GM21576 (cell line): ENCODE results near the gene KDM8.
A peak's percentile ranks its signal among the peaks of the same experiment; 100 is the strongest.
"Not testable (repeated sequence)": the region's sequence is repeated elsewhere in the genome, so short reads cannot be mapped to it uniquely, and the experiment has no call there.

ENCODE experiments used
- ATAC-seq: cut with Tn5 transposase; IDR thresholded peaks from one replicate; pipeline ENCODE4 v1.9.1; 2021; ENCODE audit warnings: mild to moderate bottlenecking, moderate library complexity; ENCODE audit not compliant: unreplicated experiment

Gene KDM8

DNA sequence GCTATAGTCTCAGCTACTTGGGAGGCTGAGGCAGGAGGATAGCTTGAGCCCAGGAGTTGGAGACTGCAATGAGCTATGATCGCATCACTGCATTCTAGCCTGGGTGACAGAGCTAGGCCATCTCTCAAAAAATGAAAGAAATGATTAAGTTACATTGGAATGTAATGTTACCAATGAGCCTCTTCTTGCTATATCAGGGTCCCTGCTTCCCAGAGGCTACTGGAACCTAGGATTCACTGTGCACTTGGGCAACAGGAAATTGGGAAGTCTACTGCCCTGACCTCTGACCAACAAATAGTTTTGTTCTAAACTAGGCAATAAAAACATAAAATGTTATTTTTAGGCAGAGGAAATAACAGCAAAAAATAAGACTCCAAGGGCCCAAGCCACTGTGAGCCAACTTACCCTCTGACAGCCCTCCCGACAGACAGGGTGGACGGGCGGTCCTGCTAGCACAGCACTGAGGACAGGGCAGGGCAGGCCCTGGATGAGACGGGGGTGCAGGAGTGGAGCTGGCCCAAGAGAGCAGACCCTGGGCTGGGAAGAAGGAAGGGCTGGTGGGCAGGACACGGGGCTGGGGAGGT, 37.7 kb downstream of the KDM8 start:
- ATAC-seq = no peak

DNA sequence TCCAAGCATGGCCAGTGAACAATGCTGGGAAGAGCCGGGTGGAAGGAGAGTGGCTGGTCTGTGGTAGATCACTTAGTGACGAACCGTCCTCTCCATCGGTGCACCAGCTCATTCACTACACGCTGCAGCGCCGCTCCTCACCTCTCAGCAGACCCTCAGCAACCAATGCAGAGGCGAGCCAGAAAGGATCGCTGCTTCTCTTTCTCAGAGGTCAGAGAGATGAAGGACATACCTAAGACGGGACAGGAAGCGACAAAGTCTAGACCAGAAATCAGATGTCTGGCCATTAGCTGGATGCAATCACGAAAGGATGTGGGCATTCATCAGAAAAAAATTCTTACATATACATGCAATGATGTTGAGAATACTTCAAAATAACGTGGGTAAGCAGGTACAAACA, 38.3 kb downstream of the KDM8 start:
- no peak for ATAC-seq

DNA sequence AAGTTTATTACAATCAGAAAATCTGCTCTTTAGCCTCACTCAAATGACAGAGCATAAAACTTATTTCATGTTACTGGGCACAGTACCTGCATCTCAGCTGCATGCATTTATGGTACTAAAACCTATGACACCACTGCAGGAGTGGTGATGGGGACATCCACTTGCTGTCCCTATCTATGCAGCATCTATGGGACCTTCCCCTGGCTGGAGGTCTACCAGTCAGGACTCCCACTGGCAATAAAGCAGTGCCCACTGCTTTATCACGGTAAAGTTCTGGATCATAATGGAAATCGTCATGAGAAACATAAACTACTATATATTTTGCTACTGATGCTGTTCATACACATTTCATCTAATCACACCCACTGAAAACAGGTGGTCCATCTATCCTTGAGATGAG, 39.1 kb downstream of the KDM8 start:
- no peak for ATAC-seq

DNA sequence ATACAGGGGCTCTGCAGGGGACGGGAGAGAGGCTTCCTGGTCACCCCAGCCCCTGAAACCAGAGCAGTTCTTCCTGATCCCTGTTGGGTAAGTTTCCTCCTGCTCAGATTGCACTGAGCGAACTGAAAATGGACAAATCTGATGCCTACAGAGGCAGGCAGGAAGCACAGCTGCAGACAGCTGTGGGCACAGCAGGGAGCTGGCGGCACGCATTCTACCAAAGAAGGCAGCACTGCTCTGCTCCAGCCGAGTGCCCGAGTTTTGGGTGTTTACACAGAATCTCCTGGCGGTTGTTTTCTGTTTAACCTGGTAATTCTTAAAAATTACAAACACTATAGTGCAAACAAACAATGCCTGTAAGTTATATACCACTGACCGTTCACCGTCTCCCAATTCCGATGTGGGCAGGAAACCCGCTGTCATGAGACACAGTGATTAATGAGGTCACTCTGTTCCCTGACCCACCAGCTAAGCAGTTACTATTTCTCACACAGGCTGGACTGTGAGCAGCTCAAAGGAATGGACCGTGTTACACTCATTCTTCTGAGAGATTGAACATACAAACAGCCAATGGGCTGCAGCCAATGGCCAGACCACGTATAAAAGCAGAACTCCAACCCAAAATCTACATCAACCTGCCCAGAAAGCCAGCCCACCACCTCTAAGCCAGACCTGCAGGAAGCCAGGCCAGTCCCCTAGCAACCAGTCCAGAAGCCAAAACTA, 39.7 kb downstream of the KDM8 start:
- no peak for ATAC-seq

DNA sequence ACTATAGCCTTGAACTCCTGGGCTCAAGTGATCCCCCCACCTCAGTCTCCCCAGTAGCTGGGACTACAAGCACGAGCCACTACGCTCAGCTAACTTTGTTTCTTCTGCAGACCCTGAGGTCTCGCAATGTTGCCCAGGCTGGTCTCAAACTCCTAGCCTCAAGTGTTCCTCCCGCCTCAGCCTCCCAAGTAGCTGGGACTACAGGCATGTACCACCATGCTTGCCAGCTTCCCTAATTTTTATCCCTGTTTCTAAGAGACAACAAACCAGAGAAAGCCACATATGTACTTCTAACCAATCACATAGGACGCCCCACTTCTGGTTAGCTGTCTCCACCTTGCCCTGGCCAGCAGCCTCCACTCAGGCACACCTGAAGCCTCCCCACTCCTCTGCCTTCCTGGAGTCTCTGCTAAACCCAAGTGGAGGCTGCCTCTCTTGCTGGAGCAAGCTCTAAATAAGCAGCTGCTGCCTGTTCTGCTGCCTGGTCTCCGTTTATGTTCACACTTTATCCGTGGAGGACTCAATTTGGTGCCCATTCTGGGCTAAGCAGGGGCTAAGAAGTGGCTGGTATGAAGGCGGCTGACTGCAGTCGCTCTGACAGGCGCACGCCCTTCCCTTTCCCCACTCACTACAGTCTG, 40.5 kb downstream of the KDM8 start:
- no peak for ATAC-seq

DNA sequence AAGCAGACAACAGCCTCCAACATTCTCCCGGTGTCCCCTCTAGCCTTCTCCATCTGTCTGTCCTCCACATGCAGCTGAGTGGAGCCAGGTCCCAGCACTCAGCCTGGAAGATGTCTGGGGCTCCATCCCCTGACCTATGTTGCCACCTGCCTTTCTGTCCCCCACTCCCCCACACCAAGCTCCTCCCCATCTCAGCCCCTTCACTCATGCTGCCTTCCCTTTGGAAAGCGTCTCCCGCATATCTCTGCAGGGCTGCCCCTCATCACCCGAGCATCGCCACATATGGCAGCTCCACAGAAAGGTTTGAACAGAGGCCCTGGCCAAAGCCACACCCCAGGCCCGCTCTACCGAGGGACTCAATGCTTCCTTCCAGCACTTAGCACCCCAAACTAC, 41.0 kb downstream of the KDM8 start:
- ATAC-seq = no peak

DNA sequence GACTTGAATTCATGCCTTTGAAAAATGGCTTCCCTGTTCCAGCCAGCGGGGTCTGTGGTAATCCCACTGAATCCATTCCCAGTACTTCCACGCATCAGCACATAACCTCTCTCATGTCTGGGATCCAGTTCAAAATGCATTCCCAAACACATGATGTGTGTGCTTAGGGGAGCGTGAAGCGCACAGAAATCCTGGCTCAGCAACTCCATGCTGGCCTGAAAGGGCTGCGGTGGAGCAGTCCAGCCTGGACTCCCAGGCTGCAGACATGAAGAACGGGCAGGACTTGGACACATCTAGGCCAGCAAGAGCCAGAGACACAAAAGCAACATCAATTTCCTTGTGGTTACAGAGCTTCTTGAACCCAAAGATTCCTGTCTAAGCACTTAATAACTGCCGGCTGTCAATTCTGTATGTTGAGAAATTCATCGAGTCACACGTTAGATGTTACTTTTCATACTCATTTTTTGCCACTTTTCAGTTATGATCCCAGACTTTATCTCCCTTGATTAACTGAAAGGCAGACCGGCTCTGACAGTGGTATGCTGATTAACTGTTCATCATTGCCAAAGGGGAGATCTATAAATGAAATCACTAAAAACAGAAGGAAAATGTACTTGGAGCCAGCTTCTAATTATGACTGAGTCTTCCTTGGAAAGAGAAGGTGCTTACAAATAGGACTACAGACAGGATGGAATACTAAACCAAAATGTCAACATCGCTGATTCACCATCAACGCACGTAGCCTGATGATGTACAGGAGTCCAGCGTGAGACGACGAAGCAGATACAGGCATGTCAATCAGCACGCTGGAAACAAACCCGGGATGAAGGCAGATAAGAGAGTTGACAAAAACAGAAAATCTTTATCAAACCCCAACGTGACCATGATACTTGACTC, 42.2 kb downstream of the KDM8 start:
- ATAC-seq = no peak

DNA sequence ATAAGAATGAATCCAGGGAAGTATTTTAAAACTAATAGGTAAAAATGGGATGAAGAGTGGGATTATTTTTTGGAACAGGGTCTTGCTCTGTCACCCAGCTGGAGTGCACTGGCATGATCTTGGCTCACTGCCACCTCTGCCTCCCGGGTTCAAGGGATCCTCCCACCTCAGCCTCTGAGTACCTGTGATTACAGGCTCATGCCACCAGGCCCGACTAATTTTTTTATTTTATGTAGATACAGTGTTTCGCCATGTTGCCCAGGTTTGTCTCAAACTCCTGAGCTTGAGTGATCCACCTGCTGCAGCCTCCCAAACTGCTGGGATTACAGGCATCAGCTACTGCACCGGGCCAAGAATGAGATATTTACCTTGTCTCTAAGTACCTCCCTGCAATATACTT, 43.1 kb downstream of the KDM8 start:
- ATAC-seq = no peak

DNA sequence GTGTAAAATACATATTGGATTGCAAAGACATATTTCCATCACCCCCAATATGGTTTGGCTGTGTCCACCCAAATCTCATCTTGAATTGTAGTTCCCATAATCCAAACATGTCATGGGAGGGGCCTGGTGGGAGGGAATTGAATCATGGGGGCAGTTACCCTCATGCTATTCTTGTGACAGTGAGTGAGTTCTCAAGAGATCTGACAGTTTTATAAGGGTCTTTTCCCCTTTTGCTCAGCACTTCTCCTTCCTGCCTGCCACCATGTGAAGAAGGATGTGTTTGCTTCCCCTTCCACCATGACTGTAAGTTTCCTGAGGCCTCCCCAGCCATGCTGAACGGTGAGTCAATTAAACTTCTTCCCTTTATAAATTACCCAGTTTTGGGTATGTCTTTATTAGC, 43.8 kb downstream of the KDM8 start:
- not testable (repeated sequence) for ATAC-seq

DNA sequence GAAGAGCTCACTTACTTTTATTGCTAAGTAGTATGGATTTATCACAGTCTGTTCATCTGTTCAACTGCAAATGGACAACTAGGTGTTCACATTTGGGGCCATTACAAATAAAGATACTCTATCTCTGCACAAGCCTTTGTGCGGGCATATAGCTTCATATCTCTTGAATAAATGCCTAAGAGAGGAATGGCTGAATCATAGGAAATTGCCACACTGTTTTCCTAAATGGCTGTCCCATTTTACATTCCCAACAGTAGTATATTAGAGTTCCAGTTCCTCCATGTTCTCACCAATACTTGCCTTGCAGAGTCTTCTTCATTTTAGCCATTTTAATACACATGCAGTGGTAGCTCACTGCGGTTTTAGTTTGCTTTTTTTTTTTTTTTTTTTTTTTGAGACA, 44.7 kb downstream of the KDM8 start:
- no peak for ATAC-seq

DNA sequence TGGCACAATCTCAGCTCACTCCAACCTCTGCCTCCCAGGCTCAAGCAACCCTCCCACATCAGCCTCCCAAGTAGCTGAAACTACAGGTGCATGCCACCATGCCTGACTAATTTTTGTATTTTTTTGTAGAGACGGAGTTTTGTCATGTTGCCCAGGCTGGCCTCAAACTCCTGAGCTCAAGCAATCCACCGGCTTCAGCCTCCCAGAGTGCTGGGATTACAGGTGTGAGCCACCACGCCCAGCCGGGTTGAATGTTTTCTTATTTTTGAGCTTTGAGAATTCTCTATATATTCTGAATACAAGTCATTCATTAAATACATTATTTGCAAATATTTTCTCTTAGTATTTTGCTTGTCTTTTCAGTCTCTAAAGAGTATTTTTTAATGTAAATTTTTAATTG, 45.6 kb downstream of the KDM8 start:
- ATAC-seq = not testable (repeated sequence)

DNA sequence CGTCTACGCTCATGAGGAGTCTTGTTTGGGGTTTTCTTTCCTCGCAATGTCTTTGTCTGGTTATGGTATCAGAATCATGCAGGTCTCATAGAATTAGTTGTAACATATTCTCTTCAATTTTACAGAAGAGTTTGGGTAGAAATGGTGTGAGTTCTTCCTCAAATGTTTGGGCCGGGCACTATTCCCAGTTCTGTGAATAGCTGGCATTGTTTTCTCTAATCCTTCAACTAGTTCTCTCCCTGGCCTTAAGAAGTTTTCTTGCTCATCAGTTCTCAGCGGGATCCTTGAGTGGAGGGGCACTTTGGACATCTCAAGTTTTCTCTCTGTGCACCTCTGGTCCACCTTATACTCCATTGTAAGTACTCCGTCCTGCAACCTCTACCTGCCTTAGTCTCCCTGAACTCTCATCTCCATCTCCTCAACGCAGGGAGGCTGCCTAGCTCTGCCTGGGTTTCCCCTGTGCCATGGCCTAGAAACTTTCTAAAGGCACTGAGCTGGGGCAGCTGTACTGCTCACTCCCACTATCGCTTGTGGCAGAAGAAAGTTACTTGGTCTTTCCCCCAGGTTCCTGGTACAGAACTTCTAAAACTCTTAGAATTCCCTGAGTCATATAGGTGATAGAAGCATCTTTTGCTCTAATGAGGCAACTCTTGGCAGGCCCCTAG, 48.3 kb downstream of the KDM8 start:
- no peak for ATAC-seq

DNA sequence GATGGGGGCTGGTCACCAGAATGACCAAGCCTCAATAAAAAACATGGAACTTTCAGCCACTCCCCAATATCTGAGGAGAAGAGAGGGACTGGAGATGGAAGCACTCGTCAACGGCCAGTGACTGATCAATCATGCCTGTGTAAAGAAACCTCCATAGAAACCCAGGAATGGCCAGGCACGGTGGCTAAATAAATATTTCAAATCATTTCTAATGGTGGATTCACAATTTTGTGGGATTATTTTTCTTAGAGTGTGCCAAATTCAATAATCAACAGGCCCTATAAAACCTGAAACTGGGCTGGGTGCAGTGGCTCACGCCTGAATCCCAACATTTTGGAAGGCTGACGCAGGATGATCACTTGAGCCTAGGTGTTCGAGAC, 48.9 kb downstream of the KDM8 start:
- ATAC-seq = no peak

DNA sequence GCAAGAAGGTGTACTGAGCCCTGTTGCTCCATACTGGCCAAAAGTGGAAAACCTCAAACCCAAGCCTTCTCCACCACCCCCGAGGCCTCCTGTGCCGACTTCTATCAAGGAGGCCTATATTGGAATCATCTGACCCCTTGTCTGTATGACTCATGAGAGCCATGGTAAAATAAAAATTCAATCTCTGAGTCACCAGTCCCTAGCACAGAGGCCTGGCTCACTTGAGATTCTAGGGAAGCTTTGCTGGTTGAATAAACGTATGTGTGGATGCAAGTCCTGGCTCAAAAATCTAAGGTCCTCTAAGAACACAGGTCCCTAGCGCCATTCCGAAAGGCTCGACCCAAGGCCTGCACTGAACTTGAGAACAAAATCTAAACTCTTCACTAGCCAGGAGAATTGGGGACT, 50.2 kb downstream of the KDM8 start:
- ATAC-seq = no peak

DNA sequence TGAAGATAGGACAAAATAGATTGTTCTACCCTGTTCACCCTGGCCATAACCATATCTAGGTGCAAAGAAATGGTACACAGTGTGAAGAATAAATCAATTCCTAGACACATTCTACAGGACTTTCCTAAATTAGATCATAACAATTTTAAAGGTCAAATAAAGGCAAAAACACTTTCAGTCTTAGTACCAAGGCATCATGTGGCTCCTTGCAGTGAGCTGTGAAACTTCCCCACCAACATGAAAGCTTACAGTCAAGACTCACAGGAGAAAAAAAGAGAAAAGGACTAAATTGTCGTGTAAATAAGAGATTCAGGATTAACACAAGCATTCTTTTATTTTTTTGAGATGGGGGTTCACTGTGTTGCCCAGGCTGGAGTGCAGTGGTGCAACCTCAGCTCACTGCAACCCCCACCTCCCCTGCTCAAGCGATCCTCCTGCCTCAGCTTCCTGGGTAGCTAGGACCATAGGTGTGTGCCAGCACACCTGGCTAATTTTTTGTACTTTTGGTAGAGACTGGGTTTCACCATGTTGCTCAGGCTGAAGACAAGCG, 51.0 kb downstream of the KDM8 start:
- peak; percentile 74 for ATAC-seq

DNA sequence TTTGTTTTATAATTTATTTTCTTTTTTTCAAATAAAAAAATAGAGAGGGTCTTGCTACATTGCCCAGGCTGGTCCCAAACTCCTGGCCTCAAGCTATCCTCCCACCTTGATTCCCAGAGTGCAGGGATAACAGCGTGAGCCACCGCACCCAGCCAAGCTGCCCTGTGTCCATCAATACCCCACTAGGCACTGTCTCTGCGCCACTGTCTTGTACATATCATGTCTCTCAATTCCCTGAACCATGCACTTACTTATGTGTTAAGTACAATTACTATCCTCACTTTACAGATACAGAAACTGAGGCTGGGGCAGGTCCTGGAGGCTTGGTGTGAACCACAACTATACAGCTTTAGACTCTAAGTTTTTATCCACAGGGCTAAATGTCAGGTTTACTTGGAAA, 53.5 kb downstream of the KDM8 start:
- no peak for ATAC-seq

DNA sequence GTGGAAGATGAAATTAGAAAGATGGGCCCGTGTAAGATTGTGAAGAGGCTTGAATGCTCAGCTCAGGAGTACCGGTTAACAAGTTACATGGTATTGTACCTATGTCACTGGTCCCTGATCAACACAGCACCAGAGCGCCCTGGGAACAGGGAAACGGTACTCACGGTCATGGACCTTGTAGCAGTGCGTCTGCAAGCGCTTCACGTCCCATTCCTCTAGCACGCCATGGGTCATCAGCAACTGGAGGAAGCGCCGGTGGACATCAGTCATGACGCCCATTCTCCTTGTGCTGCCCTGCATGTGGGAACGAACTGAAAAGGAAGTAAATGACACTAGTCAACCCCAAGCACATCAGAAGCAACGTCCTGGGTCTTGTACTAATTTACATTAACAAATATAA, 53.9 kb downstream of the KDM8 start:
- ATAC-seq = no peak

DNA sequence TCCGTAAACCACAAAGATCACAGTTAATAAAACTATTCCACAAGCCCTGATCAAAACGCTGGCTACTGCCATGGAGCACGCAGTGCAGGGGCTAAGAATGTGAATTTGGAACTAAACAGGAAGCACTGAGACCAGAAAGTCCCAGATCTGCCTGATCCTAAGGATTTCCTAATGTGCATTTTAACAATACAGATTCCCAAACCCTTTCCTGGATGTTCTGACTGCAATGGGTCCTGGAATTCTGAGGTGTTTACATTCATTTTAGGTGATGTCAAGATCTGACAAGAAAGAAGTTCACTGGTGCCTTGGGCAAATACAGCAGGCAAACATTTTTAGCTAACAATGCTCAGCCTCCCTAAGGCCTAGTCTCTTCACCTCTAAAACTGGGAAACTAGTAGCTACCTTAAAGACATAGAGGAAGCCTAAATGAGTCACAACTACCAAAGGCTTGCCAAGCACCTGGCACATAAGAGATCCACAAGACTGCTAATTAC, 55.0 kb downstream of the KDM8 start:
- no peak for ATAC-seq

DNA sequence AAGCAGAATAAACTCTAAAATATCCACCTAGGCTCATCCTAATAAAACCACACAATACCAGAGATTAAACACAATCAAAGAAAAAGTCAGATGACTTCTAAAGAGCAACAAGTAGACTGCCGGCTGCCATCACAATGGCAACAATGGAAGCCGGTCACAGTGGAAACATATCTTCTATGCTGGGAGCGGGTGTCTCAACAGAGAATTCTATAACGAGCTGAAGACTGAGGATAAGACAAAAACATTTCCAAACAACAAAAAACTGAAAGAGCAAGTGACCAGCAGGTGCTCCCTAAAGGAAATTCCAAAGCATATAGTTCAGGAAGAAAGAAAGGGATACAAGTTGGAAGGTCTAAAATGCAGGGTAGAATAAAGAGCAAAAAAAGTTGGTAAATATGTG, 56.4 kb downstream of the KDM8 start:
- ATAC-seq = no peak

DNA sequence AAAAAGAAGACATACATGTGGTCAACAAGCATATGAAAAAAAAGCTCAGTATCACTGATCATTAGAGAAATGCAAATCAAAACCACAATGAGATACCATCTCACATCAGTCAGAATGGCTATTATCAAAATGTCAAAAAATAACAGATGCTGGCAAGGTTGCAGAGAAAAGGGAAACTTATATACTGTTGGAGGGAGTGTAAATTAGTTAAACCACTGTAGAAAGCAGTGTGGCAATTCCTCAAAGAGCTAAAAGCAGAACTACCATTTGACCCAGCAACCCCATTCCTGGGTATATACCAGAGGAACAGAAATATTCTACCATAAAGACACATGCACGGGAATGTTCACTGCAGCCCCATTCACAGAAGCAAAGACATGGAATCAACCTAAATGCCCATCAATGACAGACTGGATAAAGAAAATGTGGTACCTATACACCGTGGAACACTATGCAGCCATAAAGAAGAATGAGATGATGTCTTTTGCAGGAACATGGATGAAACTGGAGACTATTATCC, 59.6 kb downstream of the KDM8 start:
- not testable (repeated sequence) for ATAC-seq
